SK-N-MC (cell line): ENCODE measurements around the gene MEIKIN.

ENCODE experiments used
- DNase-seq: peaks from one replicate; pipeline ENCODE4 v3.0.0-alpha.2; 2011; ENCODE audit warnings: low read depth, low spot score
- H3K27ac ChIP-seq: fragments of 200-600 bp; sonication (generic); 2 replicates; pipeline ENCODE4 v1.5.1; 2016; ENCODE audit warnings: mixed run types
- H3K36me3 ChIP-seq: fragments of 200-600 bp; sonication (generic); 2 replicates; pipeline ENCODE4 v1.6.1; 2017; ENCODE audit warnings: antibody characterized with exemption, low read length, mixed read lengths; ENCODE audit not compliant: insufficient read depth
- H3K4me3 ChIP-seq: fragments of 200-600 bp; sonication (generic); 2 replicates; pipeline ENCODE4 v1.5.1; 2016
- H3K9ac ChIP-seq: fragments of 200-600 bp; sonication (generic); 2 replicates; pipeline ENCODE4 v1.8.0; 2017; ENCODE audit warnings: mixed run types, mixed read lengths; ENCODE audit not compliant: insufficient read length
- H3K9me3 ChIP-seq: fragments of 200-600 bp; sonication (generic); 2 replicates; pipeline ENCODE4 v1.6.1; 2017; ENCODE audit warnings: low read depth, mild to moderate bottlenecking, antibody characterized with exemption, low read length, moderate library complexity, mixed read lengths
- EZH2 ChIP-seq: fragments of 200-600 bp; sonication (generic); IDR thresholded peaks from one replicate; pipeline ENCODE4 v1.6.1; 2017; ENCODE audit warnings: antibody characterized with exemption
- FOXP2 ChIP-seq: optimal IDR thresholded peaks from 2 replicates; pipeline ENCODE3; 2011; ENCODE audit warnings: mild to moderate bottlenecking, moderate library complexity; ENCODE audit not compliant: insufficient read depth; ENCODE audit errors: extremely low read length, control extremely low read depth
- POLR2AphosphoS5 ChIP-seq: IDR thresholded peaks from 2 replicates; pipeline ENCODE4 v1.6.1; 2012; ENCODE audit warnings: mild to moderate bottlenecking, low read depth, low read length, borderline replicate concordance

Gene MEIKIN

DNA sequence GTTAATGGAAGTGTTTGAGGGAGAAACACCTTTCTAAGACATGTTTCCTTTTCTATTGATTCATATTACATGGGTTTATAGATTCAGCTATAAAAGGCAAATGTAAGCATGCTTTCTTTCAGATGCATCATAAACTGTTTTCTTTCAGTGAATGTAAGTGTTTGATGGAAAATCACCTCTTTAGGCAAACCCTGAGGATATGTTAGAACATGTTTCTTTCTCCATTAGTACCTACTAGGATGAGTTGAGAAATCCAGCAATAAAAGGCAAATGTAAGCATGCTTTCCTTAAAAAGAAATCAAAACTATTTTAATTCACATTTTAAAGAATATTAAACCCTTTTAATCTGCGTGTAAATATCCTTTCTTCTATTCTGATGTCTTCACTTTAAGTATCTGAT lies 180.2 kb downstream of the MEIKIN start:
- Histone ChIP-seq H3K9ac (no peak overlapping the region), H3K27ac (no peak overlapping the region), H3K9me3 (peaks cover 6% of the 10 kb centered on the region; the same call in 1 of the 2 replicates), H3K36me3 (peaks cover 9% of the 10 kb centered on the region; the same call in 1 of the 2 replicates), H3K4me3 (no peak overlapping the region)
- no peak for TF ChIP-seq FOXP2
- TF ChIP-seq POLR2AphosphoS5, result no peak
- TF ChIP-seq EZH2, result no peak
- DNase-seq, result no peak

DNA sequence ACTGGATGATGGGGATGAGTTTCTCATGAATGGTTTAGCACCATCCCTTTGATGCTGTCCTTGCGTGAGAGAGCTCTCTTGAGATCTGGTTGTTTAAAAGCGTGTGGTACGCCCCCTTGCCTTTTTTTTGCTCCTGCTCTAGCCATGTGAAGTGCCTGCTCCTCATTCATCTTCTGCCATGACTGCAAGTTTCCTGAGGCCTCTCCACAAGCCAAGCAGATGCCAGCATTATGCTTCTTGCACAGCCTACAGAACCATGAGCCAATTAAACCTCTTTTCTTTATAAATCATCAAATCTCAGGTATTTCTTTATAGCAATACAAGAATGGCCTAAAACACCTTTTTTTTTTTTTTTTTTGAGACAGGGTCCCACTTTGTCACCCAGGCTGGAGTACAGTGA lies 181.5 kb downstream of the MEIKIN start:
- Histone ChIP-seq H3K36me3 (peaks cover 9% of the 10 kb centered on the region; the same call in 1 of the 2 replicates), H3K4me3 (no peak overlapping the region), H3K9ac (no peak overlapping the region), H3K9me3 (peaks cover 6% of the 10 kb centered on the region; the same call in 1 of the 2 replicates), H3K27ac (no peak overlapping the region)
- TF ChIP-seq POLR2AphosphoS5 (no peak), EZH2 (no peak), FOXP2 (no peak)
- no peak for DNase-seq

DNA sequence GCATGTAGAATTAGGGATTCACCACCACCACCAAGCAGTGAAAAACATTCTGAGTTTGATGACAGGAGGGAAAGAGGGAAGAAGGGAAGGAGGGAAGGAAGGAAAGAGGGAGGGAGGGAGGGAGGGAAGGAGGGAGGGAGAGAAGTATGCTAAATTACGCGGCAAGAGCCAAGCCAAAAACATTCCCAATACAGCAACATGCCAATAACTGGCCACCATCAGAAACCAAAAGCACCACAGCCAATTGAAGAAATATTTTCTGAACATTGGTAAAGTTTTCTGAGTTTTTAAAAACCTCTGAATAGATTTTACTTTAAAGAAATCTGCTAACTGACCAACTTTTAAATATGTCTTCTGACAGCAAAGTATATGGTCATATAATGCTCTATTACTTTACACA lies 184.7 kb downstream of the MEIKIN start:
- Histone ChIP-seq H3K4me3 (no peak overlapping the region), H3K36me3 (peaks cover 9% of the 10 kb centered on the region; the same call in 1 of the 2 replicates), H3K27ac (no peak overlapping the region), H3K9ac (no peak overlapping the region), H3K9me3 (peaks cover 6% of the 10 kb centered on the region; the same call in 1 of the 2 replicates)
- DNase-seq, result no peak
- TF ChIP-seq EZH2 (no peak), POLR2AphosphoS5 (no peak), FOXP2 (no peak)

DNA sequence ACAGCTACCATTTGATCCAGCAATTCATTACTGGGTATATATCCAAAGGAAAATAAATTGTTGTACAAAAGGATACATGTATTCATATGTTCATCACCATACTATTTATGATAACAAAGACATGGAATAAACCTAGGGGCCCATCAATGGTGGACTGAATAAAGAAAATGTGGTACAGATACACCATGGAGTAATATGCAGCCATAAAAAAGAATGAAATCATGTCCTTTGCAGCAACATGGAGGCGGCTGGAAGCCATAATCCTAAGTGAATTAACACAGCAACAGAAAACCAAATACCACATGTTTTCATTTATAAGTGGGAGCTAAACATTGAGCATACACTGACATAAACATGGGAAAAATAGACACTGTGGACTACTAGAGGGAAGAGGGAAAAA lies 185.8 kb downstream of the MEIKIN start:
- Histone ChIP-seq H3K27ac (no peak overlapping the region), H3K9me3 (peaks cover 6% of the 10 kb centered on the region; the same call in 1 of the 2 replicates), H3K4me3 (no peak overlapping the region), H3K9ac (no peak overlapping the region), H3K36me3 (peaks cover 4% of the 10 kb centered on the region; the same call in 1 of the 2 replicates)
- DNase-seq, result no peak
- TF ChIP-seq EZH2 (no peak), POLR2AphosphoS5 (no peak), FOXP2 (no peak)

DNA sequence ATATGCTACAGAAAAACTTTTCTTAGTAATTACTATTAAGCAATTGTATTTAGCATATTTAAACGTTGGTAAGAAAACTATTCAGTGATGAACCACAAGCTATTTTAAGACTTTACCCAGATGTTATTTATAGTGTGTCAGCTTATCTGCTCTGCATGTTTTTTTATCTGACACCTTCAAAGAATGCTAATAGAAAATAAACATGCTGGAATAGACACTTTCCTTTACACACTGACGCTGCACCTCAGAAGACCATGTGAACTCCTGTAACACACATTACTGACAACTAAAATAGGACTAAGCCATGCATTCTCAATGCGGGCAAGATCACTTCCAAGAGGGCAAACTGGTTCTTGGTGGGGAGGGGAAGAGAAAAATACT lies 187.0 kb downstream of the MEIKIN start:
- Histone ChIP-seq H3K9me3 (peaks cover 6% of the 10 kb centered on the region; the same call in 1 of the 2 replicates), H3K36me3 (no peaks in the 10 kb centered on the region), H3K4me3 (no peak overlapping the region), H3K9ac (no peak overlapping the region), H3K27ac (no peak overlapping the region)
- TF ChIP-seq FOXP2, result no peak
- TF ChIP-seq EZH2, result no peak
- no peak for TF ChIP-seq POLR2AphosphoS5
- DNase-seq, result no peak

DNA sequence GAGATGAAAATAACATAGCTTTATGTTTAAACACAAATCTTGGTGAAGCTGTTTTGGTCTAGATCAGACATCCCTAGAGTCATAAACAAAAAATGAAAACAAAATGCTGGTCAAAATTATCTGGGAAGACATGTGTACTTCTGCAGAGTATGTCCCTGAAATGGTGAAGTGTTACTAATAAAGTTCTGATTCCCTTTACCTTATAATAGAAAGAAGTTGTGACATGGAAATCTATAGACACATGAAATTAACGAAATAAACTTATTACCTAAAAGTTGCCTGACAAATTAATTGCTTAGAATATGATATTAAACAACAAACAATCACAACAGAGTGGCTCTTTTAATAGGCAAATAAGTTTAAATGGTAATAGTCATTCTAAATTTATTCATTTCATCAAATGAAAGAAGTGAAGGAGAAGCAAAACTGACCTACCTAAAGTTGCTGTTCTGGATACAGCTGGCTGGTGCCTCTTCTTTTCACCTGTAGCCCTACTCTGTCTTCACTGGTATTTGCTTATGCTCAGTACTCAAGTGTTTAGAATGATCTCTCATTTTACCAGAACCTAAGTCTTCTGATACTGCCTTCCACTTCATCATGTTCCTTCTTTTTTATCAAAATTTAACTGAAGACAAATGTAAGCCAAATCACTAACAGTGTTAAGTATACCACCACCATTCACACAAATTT lies 187.5 kb downstream of the MEIKIN start:
- H3K9me3 ChIP-seq, result peaks cover 6% of the 10 kb centered on the region; the same call in 1 of the 2 replicates
- TF ChIP-seq POLR2AphosphoS5 (no peak), EZH2 (no peak), FOXP2 (no peak)
- no peak overlapping the region for H3K27ac ChIP-seq
- H3K36me3 ChIP-seq, result no peaks in the 10 kb centered on the region
- no peak overlapping the region for H3K9ac ChIP-seq
- DNase-seq, result no peak
- no peak overlapping the region for H3K4me3 ChIP-seq
